G401.6 (cell line): Measurements from ENCODE around the gene TPM4.
"Not testable (repeated sequence)": the region's sequence is repeated elsewhere in the genome, so short reads cannot be mapped to it uniquely, and the experiment has no call there.

ENCODE experiments used
- FAIRE-seq: peaks from 2 replicates; lab custom pipeline; 2012; peaks lifted over from hg19 to GRCh38; lab: Jason Lieb, UNC

Gene TPM4

DNA sequence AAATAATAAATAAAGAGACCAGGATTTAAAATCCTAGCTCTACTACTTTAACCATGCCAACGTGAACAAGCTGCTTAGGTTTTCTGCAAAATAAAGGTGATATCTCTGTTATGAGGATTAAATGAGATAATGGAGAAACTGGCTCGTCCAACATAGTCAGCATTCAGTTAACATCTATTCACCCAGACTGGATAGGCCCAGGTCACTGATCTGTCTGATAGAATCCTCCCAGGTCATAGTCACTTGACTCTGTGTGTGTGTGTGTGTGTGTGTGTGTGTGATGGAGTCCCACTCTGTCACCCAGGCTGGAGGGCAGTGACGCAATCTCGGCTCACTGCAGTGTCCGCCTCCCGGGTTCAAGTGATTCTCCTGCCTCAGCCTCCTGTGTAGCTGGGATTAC is 22.5 kb downstream of the TPM4 start:
- FAIRE-seq: no peak

GRCh38 chr19:16099314-16099965 is 23.1 kb downstream of the TPM4 start:
- not testable (repeated sequence) for FAIRE-seq

GRCh38 chr19:16100524-16100923 is 24.2 kb downstream of the TPM4 start:
- FAIRE-seq: no peak

- no peak for FAIRE-seq
Measured at GRCh38 chr19:16104722-16105121, 28.4 kb downstream of the TPM4 start.

GRCh38 chr19:16106121-16106520 is 29.8 kb downstream of the TPM4 start:
- no peak for FAIRE-seq

- peak; percentile 91 for FAIRE-seq
Measured at GRCh38 chr19:16111160-16111908, 35.0 kb downstream of the TPM4 start, which contains the start of gene RAB8A. RAB8A (plus strand) TSS chr19:16111889; CDS start chr19:16111902, 13 bp downstream.

DNA sequence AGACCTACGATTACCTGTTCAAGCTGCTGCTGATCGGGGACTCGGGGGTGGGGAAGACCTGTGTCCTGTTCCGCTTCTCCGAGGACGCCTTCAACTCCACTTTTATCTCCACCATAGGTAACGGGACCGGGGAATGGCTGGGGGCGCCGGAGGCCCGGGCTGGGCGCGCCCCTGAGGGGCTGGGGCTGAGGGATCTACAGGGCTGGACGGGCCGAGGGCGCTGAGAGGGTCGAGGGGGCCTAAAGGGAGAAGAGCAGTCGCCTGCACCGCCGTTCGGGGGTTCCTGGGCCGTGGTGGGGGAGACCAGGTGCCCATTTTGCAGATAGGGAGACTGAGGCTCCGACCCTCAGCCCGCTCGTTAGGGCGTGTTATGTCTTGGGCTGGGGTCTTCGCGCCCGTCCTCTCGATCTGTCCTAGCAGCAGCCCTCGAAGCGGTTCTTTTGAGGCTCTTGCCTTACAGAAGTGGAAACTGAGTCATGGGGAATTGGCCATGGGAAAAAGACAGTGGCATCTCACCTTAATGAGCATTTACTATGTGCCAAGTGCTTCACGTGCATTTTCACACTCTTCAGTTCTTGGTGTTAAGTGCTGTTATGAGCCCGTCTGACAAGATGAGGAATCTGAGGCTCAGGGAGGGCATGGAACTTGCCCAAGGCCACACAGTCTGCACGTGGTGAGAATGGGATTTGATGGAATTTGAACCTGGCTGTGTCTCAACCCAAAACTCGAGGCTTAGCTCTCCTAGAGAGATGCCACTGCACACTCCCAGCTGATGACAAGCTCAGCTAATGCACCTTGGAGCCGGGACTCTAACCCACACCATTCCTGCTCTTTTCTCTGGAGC is 35.8 kb downstream of the TPM4 start:
- FAIRE-seq: no peak

GRCh38 chr19:16112778-16113177 is 36.5 kb downstream of the TPM4 start:
- FAIRE-seq: no peak

DNA sequence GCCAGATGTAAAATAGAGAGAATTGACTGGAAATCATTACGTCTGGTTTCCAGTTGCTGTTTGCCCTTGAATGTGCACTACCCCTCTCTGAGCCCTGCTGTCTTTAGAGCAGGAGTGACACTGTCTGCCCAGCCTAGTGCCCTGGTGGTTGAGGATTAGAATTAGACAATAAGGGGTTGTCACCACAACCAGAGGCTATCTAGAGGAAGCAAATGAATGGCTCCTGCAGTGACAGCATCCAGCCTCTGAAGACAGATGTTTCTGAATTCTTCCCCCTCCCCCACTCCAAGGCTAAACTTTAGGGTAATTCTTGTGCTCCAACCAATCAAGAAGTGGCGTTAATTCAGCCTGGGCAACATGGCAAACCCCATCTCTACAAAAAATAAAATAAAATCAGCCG is 37.4 kb downstream of the TPM4 start:
- FAIRE-seq: no peak

- FAIRE-seq: no peak
Measured at GRCh38 chr19:16115301-16116039, 39.2 kb downstream of the TPM4 start.

GRCh38 chr19:16116067-16116466 is 39.8 kb downstream of the TPM4 start:
- no peak for FAIRE-seq

GRCh38 chr19:16117594-16118033 is 41.3 kb downstream of the TPM4 start:
- no peak for FAIRE-seq

GRCh38 chr19:16118489-16119033 is 42.3 kb downstream of the TPM4 start:
- no peak for FAIRE-seq

DNA sequence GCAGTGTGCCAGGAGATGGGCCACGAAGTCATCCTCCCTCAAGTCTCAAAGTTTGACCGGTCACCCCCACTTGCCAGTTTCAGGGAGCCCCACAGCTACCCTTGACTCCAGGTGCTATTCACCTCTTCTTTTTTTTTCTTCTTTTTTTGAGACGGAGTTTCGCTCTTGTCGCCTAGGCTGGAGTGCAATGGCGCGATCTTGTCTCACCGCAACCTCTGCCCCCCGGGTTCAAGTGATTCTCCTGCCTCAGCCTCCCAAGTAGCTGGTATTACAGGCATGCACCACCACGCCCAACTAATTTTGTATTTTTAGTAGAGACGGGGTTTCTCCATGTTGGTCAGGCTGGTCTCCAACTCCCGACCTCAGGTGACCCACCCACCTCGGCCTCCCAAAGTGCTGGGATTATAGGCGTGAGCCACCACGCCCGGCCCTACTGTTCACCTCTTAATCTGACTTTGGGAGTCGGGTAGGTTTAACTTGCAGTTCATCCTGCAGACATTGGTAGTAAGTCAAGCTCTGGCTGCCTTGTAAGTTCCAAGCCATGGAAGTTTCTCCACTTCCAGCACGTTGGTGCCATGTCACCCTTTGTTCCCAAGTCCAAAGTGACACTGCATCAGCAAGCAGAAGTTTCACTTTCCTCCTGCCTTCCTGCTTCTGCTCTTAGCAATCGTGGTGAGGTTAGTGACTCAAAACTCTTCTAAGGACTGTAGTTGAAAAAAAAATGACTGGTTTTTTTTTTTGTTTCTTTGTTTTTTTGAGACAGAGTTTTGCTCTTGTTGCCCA is 43.0 kb downstream of the TPM4 start:
- FAIRE-seq: not testable (repeated sequence)

GRCh38 chr19:16121141-16121540 is 44.8 kb downstream of the TPM4 start:
- no peak for FAIRE-seq

DNA sequence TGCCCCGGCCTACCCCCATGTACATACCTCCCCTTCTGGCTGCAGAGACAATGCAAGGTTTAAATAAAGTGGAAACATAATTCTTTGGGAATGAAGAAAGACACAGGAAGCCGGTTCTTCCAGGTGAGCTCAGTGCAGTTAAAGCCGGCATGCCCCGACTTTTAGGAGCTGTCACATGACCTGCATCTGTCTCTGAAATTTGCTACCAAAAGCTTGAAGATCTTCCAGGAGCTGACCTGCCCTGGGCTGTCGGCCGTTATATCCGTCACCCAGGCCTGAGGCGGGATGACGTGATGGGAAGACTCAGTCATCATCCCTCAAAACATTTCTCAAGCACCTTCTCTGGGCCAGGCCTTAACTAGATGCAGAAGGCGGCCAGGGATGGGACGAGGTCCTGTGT is 45.7 kb downstream of the TPM4 start:
- FAIRE-seq: no peak

GRCh38 chr19:16124953-16125352 is 48.7 kb downstream of the TPM4 start:
- FAIRE-seq: no peak

GRCh38 chr19:16125737-16126495 is 49.6 kb downstream of the TPM4 start:
- FAIRE-seq: no peak

DNA sequence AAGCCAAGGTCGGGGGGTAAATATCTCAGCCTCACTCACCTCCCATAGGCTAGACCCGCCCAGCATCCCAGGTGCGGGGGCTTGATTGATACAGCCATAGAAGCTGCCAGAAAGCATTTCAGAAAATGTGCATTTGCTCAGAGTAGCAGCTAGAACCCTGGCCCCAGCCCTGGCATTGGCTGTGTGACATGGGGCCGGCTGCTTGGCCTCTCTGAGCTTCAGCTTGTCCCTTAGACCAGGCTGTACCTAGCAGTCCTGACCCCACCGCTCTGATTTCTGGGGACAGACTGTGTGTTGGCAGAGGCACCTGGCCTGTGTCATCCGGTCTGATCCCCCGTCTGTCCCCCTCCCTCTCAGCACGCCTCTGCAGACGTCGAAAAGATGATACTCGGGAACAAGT is 50.8 kb downstream of the TPM4 start:
- no peak for FAIRE-seq

DNA sequence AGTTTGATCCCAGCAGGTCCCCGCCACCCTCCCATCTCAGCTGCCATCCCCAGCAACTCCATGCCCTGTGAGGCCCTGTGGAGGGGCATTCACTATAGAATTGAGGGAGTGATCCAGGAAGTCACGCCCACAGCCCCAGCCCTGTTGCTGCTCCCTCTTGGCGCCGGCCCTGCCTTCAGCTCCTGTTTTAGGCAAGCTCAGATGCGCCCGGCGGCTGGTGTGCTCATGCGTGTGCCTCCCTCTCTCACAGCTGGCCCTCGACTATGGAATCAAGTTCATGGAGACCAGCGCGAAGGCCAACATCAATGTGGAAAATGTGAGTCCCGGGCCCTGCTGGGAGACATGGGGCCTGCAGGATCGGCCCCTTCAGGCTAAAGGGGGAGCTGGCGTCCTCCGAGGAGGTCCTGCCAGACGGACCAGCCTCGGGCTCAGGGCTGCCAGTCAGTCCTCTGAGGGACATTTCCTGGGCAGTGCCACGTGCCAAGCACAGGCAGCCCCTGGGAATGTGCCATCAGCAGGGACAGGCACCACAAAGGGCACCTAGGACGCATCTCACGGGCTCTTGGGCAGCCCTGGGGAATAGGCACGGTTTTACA is 51.6 kb downstream of the TPM4 start:
- no peak for FAIRE-seq
